ENCODE data around the gene CACNA1F.

DNA sequence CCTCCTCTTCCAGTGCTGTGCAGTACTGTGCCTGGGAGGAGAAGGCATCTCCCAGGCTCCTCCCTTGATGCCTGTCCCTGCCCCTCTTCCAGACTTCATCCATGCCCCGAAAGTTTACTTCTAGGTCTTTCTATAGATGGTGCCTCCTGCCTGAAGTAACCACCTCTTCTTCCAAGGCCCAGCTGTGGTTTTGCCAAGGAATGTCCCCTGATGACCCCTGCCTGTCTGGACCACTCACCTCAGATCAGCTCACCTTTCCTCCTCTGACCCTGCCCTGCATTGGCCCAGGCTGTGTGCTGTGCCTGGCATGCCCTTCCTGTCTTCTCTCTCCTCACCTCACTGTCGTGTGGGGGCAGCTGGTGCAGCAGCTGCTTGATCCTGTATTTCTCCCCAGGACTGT is 53.8 kb downstream of the CACNA1F start:
- TF ChIP-seq EZH2phosphoT487 (IDR thresholded peaks at IDR 0.05; ENCODE audit: low read length): no peak
- TF ChIP-seq, protein P1, sequence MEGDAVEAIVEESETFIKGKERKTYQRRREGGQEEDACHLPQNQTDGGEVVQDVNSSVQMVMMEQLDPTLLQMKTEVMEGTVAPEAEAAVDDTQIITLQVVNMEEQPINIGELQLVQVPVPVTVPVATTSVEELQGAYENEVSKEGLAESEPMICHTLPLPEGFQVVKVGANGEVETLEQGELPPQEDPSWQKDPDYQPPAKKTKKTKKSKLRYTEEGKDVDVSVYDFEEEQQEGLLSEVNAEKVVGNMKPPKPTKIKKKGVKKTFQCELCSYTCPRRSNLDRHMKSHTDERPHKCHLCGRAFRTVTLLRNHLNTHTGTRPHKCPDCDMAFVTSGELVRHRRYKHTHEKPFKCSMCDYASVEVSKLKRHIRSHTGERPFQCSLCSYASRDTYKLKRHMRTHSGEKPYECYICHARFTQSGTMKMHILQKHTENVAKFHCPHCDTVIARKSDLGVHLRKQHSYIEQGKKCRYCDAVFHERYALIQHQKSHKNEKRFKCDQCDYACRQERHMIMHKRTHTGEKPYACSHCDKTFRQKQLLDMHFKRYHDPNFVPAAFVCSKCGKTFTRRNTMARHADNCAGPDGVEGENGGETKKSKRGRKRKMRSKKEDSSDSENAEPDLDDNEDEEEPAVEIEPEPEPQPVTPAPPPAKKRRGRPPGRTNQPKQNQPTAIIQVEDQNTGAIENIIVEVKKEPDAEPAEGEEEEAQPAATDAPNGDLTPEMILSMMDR (IDR thresholded peaks at IDR 0.05; ENCODE audit: low read length): no peak
- no peak for TF ChIP-seq EZH2 (optimal IDR thresholded peaks at IDR 0.05; ENCODE audit: low read depth, low read length)

Data from MM.1S (cell line).